ENCODE measurements around the gene SLC16A12. TPM values are rescaled to one million over a fixed set of nuclear protein-coding genes. Genes with fewer than 3 reads are reported as not detected.

Gene SLC16A12
- total RNA-seq, 1 donor from 2014 or later, result 2.6 TPM

- Mint-ChIP-seq H3K27me3 (ENCODE audit: low read depth) (no peaks in the 10 kb centered on the region), H3K36me3 (ENCODE audit: low read depth) (no peaks in the 10 kb centered on the region), H3K27ac (ENCODE audit: unreplicated experiment) (no peak overlapping the region), H3K9me3 (ENCODE audit: low read depth) (no peaks in the 10 kb centered on the region), H3K4me1 (ENCODE audit: low read depth) (peaks cover 49% of the 10 kb centered on the region), H3K4me3 (ENCODE audit: unreplicated experiment) (no peak overlapping the region)
- no peak for DNase-seq (ENCODE audit: low spot score)
- no peak for TF ChIP-seq CTCF (IDR thresholded peaks at IDR 0.05)
These were observed 64.1 kb downstream of the SLC16A12 start for GRCh38 chr10:89471110-89471809.

- peak overlapping the region; percentile 41 for H3K27ac Mint-ChIP-seq (ENCODE audit: unreplicated experiment)
- H3K27me3 Mint-ChIP-seq (ENCODE audit: low read depth), result no peaks in the 10 kb centered on the region
These were observed 64.8 kb downstream of the SLC16A12 start for GRCh38 chr10:89470628-89471027.

GRCh38 chr10:89469517-89469916 is 65.9 kb downstream of the SLC16A12 start:
- Mint-ChIP-seq H3K4me3 (ENCODE audit: unreplicated experiment) (no peak overlapping the region), H3K9me3 (ENCODE audit: low read depth) (no peaks in the 10 kb centered on the region), H3K27me3 (ENCODE audit: low read depth) (no peaks in the 10 kb centered on the region), H3K27ac (ENCODE audit: unreplicated experiment) (no peak overlapping the region), H3K36me3 (ENCODE audit: low read depth) (no peaks in the 10 kb centered on the region), H3K4me1 (ENCODE audit: low read depth) (peaks cover 39% of the 10 kb centered on the region)
- DNase-seq (ENCODE audit: low spot score), result no peak
- no peak for TF ChIP-seq CTCF (IDR thresholded peaks at IDR 0.05)

More at GRCh38 chr10:89470628-89471027, 64.8 kb downstream of the SLC16A12 start:
- no peak for DNase-seq (ENCODE audit: low spot score)
- Mint-ChIP-seq H3K4me1 (ENCODE audit: low read depth) (peaks cover 45% of the 10 kb centered on the region), H3K4me3 (ENCODE audit: unreplicated experiment) (no peak overlapping the region), H3K9me3 (ENCODE audit: low read depth) (no peaks in the 10 kb centered on the region), H3K36me3 (ENCODE audit: low read depth) (no peaks in the 10 kb centered on the region)
- TF ChIP-seq CTCF (IDR thresholded peaks at IDR 0.05), result no peak

- TF ChIP-seq CTCF (IDR thresholded peaks at IDR 0.05), result no peak
- H3K36me3 Mint-ChIP-seq (ENCODE audit: low read depth), result no peaks in the 10 kb centered on the region
- H3K4me3 Mint-ChIP-seq (ENCODE audit: unreplicated experiment), result no peak overlapping the region
- H3K27me3 Mint-ChIP-seq (ENCODE audit: low read depth), result no peaks in the 10 kb centered on the region
- H3K4me1 Mint-ChIP-seq (ENCODE audit: low read depth), result peaks cover 39% of the 10 kb centered on the region
- no peak for DNase-seq (ENCODE audit: low spot score)
- no peak overlapping the region for H3K27ac Mint-ChIP-seq (ENCODE audit: unreplicated experiment)
- H3K9me3 Mint-ChIP-seq (ENCODE audit: low read depth), result no peaks in the 10 kb centered on the region
These were observed 67.0 kb downstream of the SLC16A12 start for GRCh38 chr10:89468191-89468965.

GRCh38 chr10:89466599-89467035 is 68.8 kb downstream of the SLC16A12 start:
- DNase-seq (ENCODE audit: low spot score), result no peak
- H3K27me3 Mint-ChIP-seq (ENCODE audit: low read depth), result no peaks in the 10 kb centered on the region
- H3K27ac Mint-ChIP-seq (ENCODE audit: unreplicated experiment), result peak overlapping the region; percentile 23
- H3K36me3 Mint-ChIP-seq (ENCODE audit: low read depth), result no peaks in the 10 kb centered on the region
- TF ChIP-seq CTCF (IDR thresholded peaks at IDR 0.05), result peak; percentile 82
- no peak overlapping the region for H3K4me3 Mint-ChIP-seq (ENCODE audit: unreplicated experiment)
- H3K9me3 Mint-ChIP-seq (ENCODE audit: low read depth), result no peaks in the 10 kb centered on the region
- peaks cover 39% of the 10 kb centered on the region for H3K4me1 Mint-ChIP-seq (ENCODE audit: low read depth)
